Testis (tissue), 2 donors: ENCODE measurements around the gene HOXA13.

Experiments used
- POLR2A ChIP-seq: fragments of 450-650 bp; IDR thresholded peaks from one replicate; pipeline ENCODE4 v1.6.1; 2017; ENCODE audit warnings: antibody characterized with exemption, mild to moderate bottlenecking, moderate library complexity
- TF ChIP-seq, protein P1 (sequence below), 3 experiments: fragments of 450-650 bp in 2 of 3; fragments of 200-600 bp in 1 of 3; sonication (generic) in 1 of 3; IDR thresholded peaks; one replicate each; pipeline ENCODE4 v1.5.1; 2016 to 2019; ENCODE audit warnings: antibody characterized with exemption in 3 of 3, mild to moderate bottlenecking in 2 of 3, moderate library complexity in 1 of 3

DNA sequence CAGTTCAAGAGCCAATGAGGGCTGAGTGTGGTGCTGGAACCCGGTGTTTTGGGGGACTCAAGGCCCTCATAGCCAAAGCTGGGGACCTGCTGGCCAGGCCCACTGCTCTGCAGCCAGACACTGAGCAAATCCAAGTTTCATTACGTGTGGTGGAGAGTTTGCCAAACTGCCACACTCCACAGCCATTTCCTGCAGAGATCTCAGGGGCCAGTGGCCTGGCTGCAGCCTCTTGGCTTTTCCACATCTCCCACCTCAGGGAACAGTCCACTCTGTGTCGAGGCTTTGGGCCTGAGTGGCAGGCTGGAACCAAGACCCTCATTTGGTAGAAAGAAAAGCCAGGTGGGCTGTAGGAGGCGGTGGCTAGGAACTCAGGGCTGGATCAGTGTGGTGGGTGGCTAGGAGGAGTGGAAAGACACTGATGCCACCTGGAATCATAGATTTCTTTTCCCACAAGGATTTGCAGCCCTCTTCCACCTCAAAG lies 18.1 kb downstream of the HOXA13 start:
- no peak for TF ChIP-seq POLR2A
- TF ChIP-seq, protein P1, sequence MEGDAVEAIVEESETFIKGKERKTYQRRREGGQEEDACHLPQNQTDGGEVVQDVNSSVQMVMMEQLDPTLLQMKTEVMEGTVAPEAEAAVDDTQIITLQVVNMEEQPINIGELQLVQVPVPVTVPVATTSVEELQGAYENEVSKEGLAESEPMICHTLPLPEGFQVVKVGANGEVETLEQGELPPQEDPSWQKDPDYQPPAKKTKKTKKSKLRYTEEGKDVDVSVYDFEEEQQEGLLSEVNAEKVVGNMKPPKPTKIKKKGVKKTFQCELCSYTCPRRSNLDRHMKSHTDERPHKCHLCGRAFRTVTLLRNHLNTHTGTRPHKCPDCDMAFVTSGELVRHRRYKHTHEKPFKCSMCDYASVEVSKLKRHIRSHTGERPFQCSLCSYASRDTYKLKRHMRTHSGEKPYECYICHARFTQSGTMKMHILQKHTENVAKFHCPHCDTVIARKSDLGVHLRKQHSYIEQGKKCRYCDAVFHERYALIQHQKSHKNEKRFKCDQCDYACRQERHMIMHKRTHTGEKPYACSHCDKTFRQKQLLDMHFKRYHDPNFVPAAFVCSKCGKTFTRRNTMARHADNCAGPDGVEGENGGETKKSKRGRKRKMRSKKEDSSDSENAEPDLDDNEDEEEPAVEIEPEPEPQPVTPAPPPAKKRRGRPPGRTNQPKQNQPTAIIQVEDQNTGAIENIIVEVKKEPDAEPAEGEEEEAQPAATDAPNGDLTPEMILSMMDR (IDR thresholded peaks at IDR 0.05) = no peak
